ENCODE data around the gene FAM20C. TPM values are rescaled to one million over a fixed set of nuclear protein-coding genes. Genes with fewer than 3 reads are reported as not detected.

The FAM20C gene
- total RNA-seq, 4 donors from 2014 or later: 17.3 to 20.7 (median 19.8) TPM

GRCh38 chr7:248732-249435 is 56.5 kb downstream of the FAM20C start:
- DNase-seq (ENCODE audit: low spot score in 2 of 2): no peak
- WGBS, 2 donors: 87 to 89% methylated on average over 17 to 20 of the region's 20 CpGs
- no peak overlapping the region for H3K4me3 ChIP-seq (ENCODE audit: low read depth, poor library complexity, severe bottlenecking)
- intact Hi-C loops (cut with DNase I; ENCODE audit: low total_unique reads): no loop called here
- no peak for TF ChIP-seq POLR2A (IDR thresholded peaks at IDR 0.05)

- 90 to 91% methylated on average over 12 of the region's 12 CpGs for WGBS, 2 donors
- H3K4me3 ChIP-seq (ENCODE audit: low read depth, poor library complexity, severe bottlenecking): no peak overlapping the region
- intact Hi-C loops (cut with DNase I; ENCODE audit: low total_unique reads): no loop called here
- DNase-seq (ENCODE audit: low spot score in 2 of 2): no peak
- TF ChIP-seq POLR2A (IDR thresholded peaks at IDR 0.05) (no peak), CTCF (IDR thresholded peaks at IDR 0.05) (no peak)
Observed at GRCh38 chr7:249989-250388, 57.6 kb downstream of the FAM20C start.

GRCh38 chr7:250523-250922 is 58.2 kb downstream of the FAM20C start:
- TF ChIP-seq POLR2A (IDR thresholded peaks at IDR 0.05): no peak
- no peak for TF ChIP-seq CTCF (IDR thresholded peaks at IDR 0.05)
- intact Hi-C loops (cut with DNase I; ENCODE audit: low total_unique reads): no loop called here
- WGBS, 2 donors: 90 to 96% methylated on average over 15 of the region's 15 CpGs
- no peak overlapping the region for H3K4me3 ChIP-seq (ENCODE audit: low read depth, poor library complexity, severe bottlenecking)
- no peak for DNase-seq (ENCODE audit: low spot score in 2 of 2)

GRCh38 chr7:251005-251404 is 58.6 kb downstream of the FAM20C start:
- no peak overlapping the region for H3K4me3 ChIP-seq (ENCODE audit: low read depth, poor library complexity, severe bottlenecking)
- intact Hi-C loops (cut with DNase I; ENCODE audit: low total_unique reads): no loop called here
- 94 to 96% methylated on average over 18 to 20 of the region's 20 CpGs for WGBS, 2 donors
- DNase-seq (ENCODE audit: low spot score in 2 of 2): no peak
- TF ChIP-seq POLR2A (IDR thresholded peaks at IDR 0.05) (no peak), CTCF (IDR thresholded peaks at IDR 0.05) (no peak)

GRCh38 chr7:251446-252175 is 59.2 kb downstream of the FAM20C start:
- intact Hi-C loops (cut with DNase I; ENCODE audit: low total_unique reads): no loop called here
- WGBS, 2 donors: 90% methylated on average over 21 of the region's 21 CpGs
- DNase-seq (ENCODE audit: low spot score in 2 of 2): no peak
- no peak for TF ChIP-seq POLR2A (IDR thresholded peaks at IDR 0.05)
- no peak overlapping the region for H3K4me3 ChIP-seq (ENCODE audit: low read depth, poor library complexity, severe bottlenecking)

- H3K4me3 ChIP-seq (ENCODE audit: low read depth, poor library complexity, severe bottlenecking): no peak overlapping the region
- 88 to 94% methylated on average over 26 to 29 of the region's 29 CpGs for WGBS, 2 donors
- TF ChIP-seq CTCF (IDR thresholded peaks at IDR 0.05): no peak
- no peak for TF ChIP-seq POLR2A (IDR thresholded peaks at IDR 0.05)
- DNase-seq (ENCODE audit: low spot score in 2 of 2): no peak
- intact Hi-C loops (cut with DNase I; ENCODE audit: low total_unique reads): no loop called here
Observed at GRCh38 chr7:252216-252965, 60.0 kb downstream of the FAM20C start.
